Measurements from ENCODE around the gene NEK11. TPM values are rescaled to one million over a fixed set of nuclear protein-coding genes. Genes with fewer than 3 reads are reported as not detected.

The NEK11 gene
- total and polyA plus RNA-seq, 2 donors (not counting 3 experiments of a cell fraction or from before 2014, with no cell fraction given), result 1.7 to 4.3 TPM

GRCh38 chr3:131394400-131394799, 367.7 kb downstream of the NEK11 start:
- ChIA-PET CTCF (no interaction called here), POLR2A (no interaction called here)
- no peak overlapping the region for H3K4me3 ChIP-seq (replicated peaks in 1 of 3; ENCODE audit: insufficient read depth in 1 of 3, low read depth in 1 of 3, low read length in 3 of 3)
- H2AFZ ChIP-seq (ENCODE audit: low read depth, low read length), result no peak overlapping the region
- DNase-seq (ENCODE audit: low read depth, low spot score) (no peak), FAIRE-seq (no peak)
- H3K9ac ChIP-seq (replicated peaks; ENCODE audit: extremely low read depth, insufficient read depth, low read length), result no peak overlapping the region
- no TSS peak for BruUV-seq (replicated peaks)
- no peaks in the 10 kb centered on the region for H3K27me3 ChIP-seq (ENCODE audit: control insufficient read depth in 2 of 2, insufficient read depth in 2 of 2, low read length in 2 of 2)
- no peaks in the 10 kb centered on the region for H3K9me1 ChIP-seq (replicated peaks; ENCODE audit: control insufficient read depth, extremely low read depth, insufficient read depth, low read length)
- H4K20me1 ChIP-seq (replicated peaks; ENCODE audit: control insufficient read depth, extremely low read depth, insufficient read depth, low read length), result no peaks in the 10 kb centered on the region
- no peaks in the 10 kb centered on the region for H3K79me2 ChIP-seq (ENCODE audit: control insufficient read depth, insufficient read depth, low read length)
- no peak overlapping the region for H3K27ac ChIP-seq (ENCODE audit: insufficient read depth, low read depth, low read length)
- dilution Hi-C loops (cut with MboI; ENCODE audit: extremely low pct_ligation_motif_present, low sequenced_read_pairs), result no loop called here
- no peaks in the 10 kb centered on the region for H3K9me3 ChIP-seq (replicated peaks; ENCODE audit: control insufficient read depth, insufficient read depth, low read length)
- H3K4me1 ChIP-seq (ENCODE audit: control insufficient read depth, extremely low read depth, insufficient read depth, low read length), result peaks cover 1% of the 10 kb centered on the region
- intact Hi-C loops (cut with micrococcal nuclease), result no loop called here
- no peak for TF ChIP-seq GATA2 (IDR thresholded peaks at IDR 0.05; ENCODE audit: insufficient read depth, insufficient read length, low read depth, low read length)
- no peak for TF ChIP-seq POLR2AphosphoS5 (IDR thresholded peaks at IDR 0.05; ENCODE audit: insufficient read depth, low read depth, low read length)
- no peak for TF ChIP-seq JUN (IDR thresholded peaks at IDR 0.05; ENCODE audit: borderline replicate concordance, insufficient read depth, insufficient read length, low read depth)
- no peak for TF ChIP-seq MYC (IDR thresholded peaks at IDR 0.05; ENCODE audit: low read depth, low read length)
- TF ChIP-seq CTCF (IDR thresholded peaks at IDR 0.05; ENCODE audit: extremely low read depth in 1 of 2, insufficient read depth in 1 of 2, low read depth in 1 of 2, low read length in 2 of 2), result no peak
- no peak for TF ChIP-seq MAX (IDR thresholded peaks at IDR 0.05; ENCODE audit: insufficient read depth, insufficient read length)
- no peak for TF ChIP-seq EZH2 (IDR thresholded peaks at IDR 0.05; ENCODE audit: borderline replicate concordance, low read depth, low read length, severe bottlenecking)
- no peak overlapping the region for H3K4me2 ChIP-seq (ENCODE audit: insufficient read depth, low read length)
- no peaks in the 10 kb centered on the region for H3K36me3 ChIP-seq (ENCODE audit: control insufficient read depth in 2 of 2, extremely low read depth in 1 of 2, insufficient read depth in 2 of 2, low read length in 2 of 2)
